ENCODE results near the gene FAM110D. TPM values are rescaled to one million over a fixed set of nuclear protein-coding genes. Genes with fewer than 3 reads are reported as not detected.

The FAM110D gene
- total and polyA plus RNA-seq, 12 donors = 2.1 to 6.1 (median 3.5) TPM

GRCh38 chr1:26177182-26177684 is 18.4 kb downstream of the FAM110D start, which contains the start of gene CNKSR1:
TSS of gene CNKSR1 (plus strand) at chr1:26177491. CDS start at chr1:26177548, 57 bp downstream.
- H3K27me3 ChIP-seq = no peaks in the 10 kb centered on the region
- no peak for DNase-seq
- 40 to 56% methylated on average over 21 of the region's 21 CpGs for WGBS, 2 donors

GRCh38 chr1:26180010-26180506 is 21.2 kb downstream of the FAM110D start:
- no peaks in the 10 kb centered on the region for H3K36me3 ChIP-seq
- intact Hi-C loops (cut with DNase I) = loop anchor here in 1 of 10 donors (10.0 kb wide), 1 partner anchor 145 kb away; no protein-coding TSS in a partner anchor
- ATAC-seq = no peak
- no peaks in the 10 kb centered on the region for H3K27me3 ChIP-seq
- H3K27ac ChIP-seq = no peak overlapping the region
- no peaks in the 10 kb centered on the region for H3K9me3 ChIP-seq
- peaks cover 0 to 8% (median 0%) of the 10 kb centered on the region in 9 donors for H3K4me1 ChIP-seq
- no peak for TF ChIP-seq CTCF (IDR thresholded peaks at IDR 0.05)
- H3K4me3 ChIP-seq = no peak overlapping the region
- DNase-seq = no peak
- WGBS, 2 donors = 80 to 84% methylated on average over 4 of the region's 4 CpGs

More at GRCh38 chr1:26177182-26177684, 18.4 kb downstream of the FAM110D start, which contains the start of gene CNKSR1:
- intact Hi-C loops (cut with DNase I) = loop anchor here in 3 of 10 donors (10.0 kb wide), 4 partner anchors 48 to 148 kb away; partner anchors contain the start of genes CD52 (in 1 of the 3) and CEP85 (in 1 of the 3)
- H3K4me1 ChIP-seq = peaks cover 0 to 6% (median 0%) of the 10 kb centered on the region in 9 donors
- TF ChIP-seq CTCF (IDR thresholded peaks at IDR 0.05) = no peak
- H3K27ac ChIP-seq = no peak within 1 kb of the TSS
- H3K9me3 ChIP-seq = no peaks in the 10 kb centered on the region
- ATAC-seq = peak in 3 of 8 donors; percentile 34 to 66 (median 52)
- H3K4me3 ChIP-seq = no peak within 1 kb of the TSS
- H3K36me3 ChIP-seq = no peaks in the 10 kb centered on the region

GRCh38 chr1:26181586-26182382 is 22.9 kb downstream of the FAM110D start:
- ATAC-seq = peak in 5 of 8 donors; percentile 30 to 75 (median 63)
- peaks cover 0 to 8% (median 0%) of the 10 kb centered on the region in 9 donors for H3K4me1 ChIP-seq
- no peaks in the 10 kb centered on the region for H3K36me3 ChIP-seq
- H3K27me3 ChIP-seq = no peaks in the 10 kb centered on the region
- DNase-seq = no peak
- 61 to 67% methylated on average over 9 of the region's 9 CpGs for WGBS, 2 donors
- no peak for TF ChIP-seq CTCF (IDR thresholded peaks at IDR 0.05)
- no peak overlapping the region for H3K27ac ChIP-seq
- no peaks in the 10 kb centered on the region for H3K9me3 ChIP-seq
- intact Hi-C loops (cut with DNase I) = loop anchor here in 1 of 10 donors (10.0 kb wide), 1 partner anchor 143 kb away; no protein-coding TSS in a partner anchor
- H3K4me3 ChIP-seq = no peak overlapping the region

GRCh38 chr1:26182383-26182696 is 23.5 kb downstream of the FAM110D start:
- TF ChIP-seq CTCF (IDR thresholded peaks at IDR 0.05) = no peak
- no peaks in the 10 kb centered on the region for H3K36me3 ChIP-seq
- no peaks in the 10 kb centered on the region for H3K9me3 ChIP-seq
- no peak overlapping the region for H3K4me3 ChIP-seq
- no peak overlapping the region for H3K27ac ChIP-seq
- no peaks in the 10 kb centered on the region for H3K27me3 ChIP-seq
- peak in 1 of 8 donors; percentile 12 for ATAC-seq
- peaks cover 0 to 8% (median 0%) of the 10 kb centered on the region in 9 donors for H3K4me1 ChIP-seq
- intact Hi-C loops (cut with DNase I) = loop anchor here in 1 of 10 donors (10.0 kb wide), 1 partner anchor 142 kb away; no protein-coding TSS in a partner anchor
- no peak for DNase-seq
- 78 to 87% methylated on average over 7 of the region's 7 CpGs for WGBS, 2 donors

Data from heart right ventricle (tissue), 16 donors.